Body of pancreas (tissue), 4 donors: ENCODE data around the gene SDC3. TPM values are rescaled to one million over a fixed set of nuclear protein-coding genes. Genes with fewer than 3 reads are reported as not detected.
A peak's percentile ranks its signal among the peaks of the same experiment; 100 is the strongest.

Experiments used
- ATAC-seq: fragments of 150-250 bp; one replicate; pipeline ENCODE4 v1.9.1; 2016
- DNase-seq, 4 donors: peaks; one replicate each; pipeline ENCODE4 v3.0.0-alpha.2; 2019
- H3K27ac ChIP-seq, 4 donors: fragments of 200-600 bp; sonication (generic); 1 replicate in 3 of 4; 2 replicates in 1 of 4; pipeline versions ENCODE4 v1.5.1 to v1.6.1; 2016 to 2019; ENCODE audit warnings: mild to moderate bottlenecking in 1 of 4, mixed read lengths in 1 of 4, moderate library complexity in 1 of 4
- H3K27me3 ChIP-seq, 2 donors: fragments of 200-600 bp; sonication (generic); one replicate each; pipeline ENCODE4 v1.6.0; 2016; ENCODE audit warnings: mild to moderate bottlenecking in 1 of 2
- H3K36me3 ChIP-seq, 2 donors: fragments of 200-600 bp; sonication (generic); replicated peaks in 1 of 2; 2 replicates each; pipeline ENCODE4 v1.5.1; 2016; ENCODE audit warnings: low read depth in 2 of 2; ENCODE audit not compliant: insufficient read depth in 1 of 2
- H3K4me1 ChIP-seq: fragments of 200-600 bp; sonication (generic); one replicate; pipeline ENCODE4 v1.6.0; 2016
- H3K4me3 ChIP-seq, 2 donors: fragments of 200-600 bp; sonication (generic); 1 replicate in 1 of 2; 2 replicates in 1 of 2; pipeline ENCODE4 v1.5.1; 2016 to 2019
- H3K9me3 ChIP-seq, 3 donors: fragments of 200-600 bp; sonication (generic); 1 replicate in 2 of 3; 2 replicates in 1 of 3; pipeline ENCODE4 v1.5.1; 2016
- CTCF ChIP-seq, 7 experiments: fragments of 450-650 bp in 4 of 7; fragments of 200-600 bp in 3 of 7; sonication (generic) in 3 of 7; IDR thresholded peaks; one replicate each; pipeline ENCODE4 v1.5.1; 2016 to 2019; ENCODE audit warnings: antibody characterized with exemption in 7 of 7
- POLR2A ChIP-seq, 3 donors: fragments of 450-650 bp; IDR thresholded peaks; one replicate each; pipeline ENCODE4 v1.6.1; 2016; ENCODE audit warnings: antibody characterized with exemption in 3 of 3, mild to moderate bottlenecking in 2 of 3
- WGBS, 2 donors: methylation state at CpG; one replicate each; pipeline ENCODE4 v1.1.5; 2017; 5-methylcytosine and 5-hydroxymethylcytosine counted together
- intact Hi-C: fragments of 100-400 bp; cut with DNase I; formaldehyde crosslinking; loops from one replicate; pipeline ENCODE4 v1.15.1; 2023
- total RNA-seq, 2 donors: library from RNA; depleted of rRNA; stranded (reverse); fragments of >200 nt; gene quantifications; one replicate each; pipeline ENCODE4 v1.1.0, GENCODE V29; 2016

Gene SDC3
- total RNA-seq, 2 donors from 2014 or later: 7.8 to 19.1 TPM

GRCh38 chr1:30840904-30841598 lies 67.5 kb downstream of the SDC3 start:
- intact Hi-C loops: no loop called here
- WGBS, 2 donors: 30 to 40% methylated on average over 5 to 10 of the region's 10 CpGs
- Histone ChIP-seq H3K27ac (no peak overlapping the region), H3K36me3 (no peaks in the 10 kb centered on the region), H3K4me1 (peaks cover 15% of the 10 kb centered on the region), H3K9me3 (no peaks in the 10 kb centered on the region), H3K27me3 (no peaks in the 10 kb centered on the region), H3K4me3 (no peak overlapping the region)
- TF ChIP-seq CTCF (IDR thresholded peaks at IDR 0.05): no peak
- DNase-seq: peak in 3 of 4 donors; percentile 31 to 52 (median 47)
- ATAC-seq: peak; percentile 49

- Histone ChIP-seq H3K27me3 (no peaks in the 10 kb centered on the region), H3K4me3 (no peak overlapping the region), H3K9me3 (no peaks in the 10 kb centered on the region), H3K27ac (no peak overlapping the region), H3K4me1 (peaks cover 15% of the 10 kb centered on the region), H3K36me3 (no peaks in the 10 kb centered on the region)
- 82 to 83% methylated on average over 3 of the region's 3 CpGs for WGBS, 2 donors
- DNase-seq (no peak), ATAC-seq (no peak)
- TF ChIP-seq CTCF (IDR thresholded peaks at IDR 0.05) (no peak), POLR2A (IDR thresholded peaks at IDR 0.05) (no peak)
- intact Hi-C loops: no loop called here
These were observed 68.7 kb downstream of the SDC3 start for GRCh38 chr1:30839827-30840359.

- TF ChIP-seq CTCF (IDR thresholded peaks at IDR 0.05): no peak
- TF ChIP-seq POLR2A (IDR thresholded peaks at IDR 0.05): no peak
- Histone ChIP-seq H3K27ac (no peak overlapping the region), H3K27me3 (no peaks in the 10 kb centered on the region), H3K9me3 (no peaks in the 10 kb centered on the region), H3K36me3 (no peaks in the 10 kb centered on the region), H3K4me3 (no peak overlapping the region), H3K4me1 (peaks cover 15% of the 10 kb centered on the region)
- ATAC-seq (no peak), DNase-seq (no peak)
- intact Hi-C loops: no loop called here
- 69 to 82% methylated on average over 7 of the region's 7 CpGs for WGBS, 2 donors
These were observed 69.6 kb downstream of the SDC3 start for GRCh38 chr1:30838996-30839395.

DNA sequence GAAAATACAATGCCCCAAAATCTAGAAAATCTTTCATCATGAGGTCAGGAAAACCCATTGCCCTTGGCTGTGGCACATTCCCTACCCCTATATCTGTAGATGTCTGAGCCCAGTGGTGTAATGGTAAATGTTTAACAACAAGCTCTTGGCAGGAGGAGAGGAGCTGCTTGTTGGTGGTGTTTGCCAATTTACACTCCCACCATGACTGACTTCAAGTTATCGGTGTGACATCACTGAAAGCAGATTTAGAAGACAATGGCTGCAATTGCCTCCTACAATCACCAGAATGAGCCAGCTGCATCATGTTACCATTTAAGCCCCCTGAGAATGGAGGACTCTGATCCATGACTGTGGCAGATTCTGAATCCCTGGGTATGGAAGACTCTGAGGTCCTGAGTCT lies 70.9 kb downstream of the SDC3 start:
- 29 to 33% methylated on average over 1 of the region's 1 CpG for WGBS, 2 donors
- peaks cover 15% of the 10 kb centered on the region for H3K4me1 ChIP-seq
- H3K27ac ChIP-seq: no peak overlapping the region
- TF ChIP-seq POLR2A (IDR thresholded peaks at IDR 0.05): no peak
- no peak for TF ChIP-seq CTCF (IDR thresholded peaks at IDR 0.05)
- no peaks in the 10 kb centered on the region for H3K36me3 ChIP-seq
- DNase-seq (no peak), ATAC-seq (peak; percentile 62)
- H3K27me3 ChIP-seq: no peaks in the 10 kb centered on the region
- intact Hi-C loops: no loop called here
- no peaks in the 10 kb centered on the region for H3K9me3 ChIP-seq
- no peak overlapping the region for H3K4me3 ChIP-seq

DNA sequence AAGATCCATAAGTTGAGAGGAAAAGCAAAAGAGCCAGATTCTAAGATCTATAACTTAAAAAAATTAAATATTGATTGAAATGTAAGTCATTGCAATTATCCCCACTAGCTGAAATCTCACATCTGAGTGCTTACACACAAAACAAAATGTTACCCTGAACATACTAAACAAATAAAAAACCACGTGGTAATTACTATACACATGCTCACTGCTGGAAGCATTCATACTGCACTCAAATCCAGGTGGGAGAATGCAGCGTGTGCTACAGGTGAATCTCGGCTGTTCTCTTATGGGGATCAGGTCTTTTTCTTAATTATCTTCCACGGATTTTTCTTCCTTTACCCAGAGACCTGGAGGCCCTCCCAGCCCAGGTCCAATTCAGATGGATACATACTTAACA lies 74.3 kb downstream of the SDC3 start:
- Histone ChIP-seq H3K36me3 (no peaks in the 10 kb centered on the region), H3K4me3 (no peak overlapping the region), H3K27ac (no peak overlapping the region), H3K4me1 (peaks cover 10% of the 10 kb centered on the region), H3K9me3 (no peaks in the 10 kb centered on the region), H3K27me3 (no peaks in the 10 kb centered on the region)
- intact Hi-C loops: no loop called here
- TF ChIP-seq CTCF (IDR thresholded peaks at IDR 0.05): no peak
- TF ChIP-seq POLR2A (IDR thresholded peaks at IDR 0.05): no peak
- WGBS, 2 donors: 17 to 29% methylated on average over 4 of the region's 4 CpGs
- ATAC-seq (peak; percentile 48), DNase-seq (no peak)
